Stimulated activated CD4-positive, alpha-beta T cell treated with anti-CD3 and anti-CD28 coated beads, Interleukin-12 subunit alpha, Interleukin-12 subunit beta, amount 100 ng/mL, for 48 hours (primary cell): ENCODE results near the gene ECT2L.

Source experiments
- DNase-seq, 3 donors: peaks; one replicate each; pipeline ENCODE4 v3.0.0-alpha.2; 2020; ENCODE audit warnings: low read depth in 2 of 3, low spot score in 1 of 3

ECT2L gene, protein sequence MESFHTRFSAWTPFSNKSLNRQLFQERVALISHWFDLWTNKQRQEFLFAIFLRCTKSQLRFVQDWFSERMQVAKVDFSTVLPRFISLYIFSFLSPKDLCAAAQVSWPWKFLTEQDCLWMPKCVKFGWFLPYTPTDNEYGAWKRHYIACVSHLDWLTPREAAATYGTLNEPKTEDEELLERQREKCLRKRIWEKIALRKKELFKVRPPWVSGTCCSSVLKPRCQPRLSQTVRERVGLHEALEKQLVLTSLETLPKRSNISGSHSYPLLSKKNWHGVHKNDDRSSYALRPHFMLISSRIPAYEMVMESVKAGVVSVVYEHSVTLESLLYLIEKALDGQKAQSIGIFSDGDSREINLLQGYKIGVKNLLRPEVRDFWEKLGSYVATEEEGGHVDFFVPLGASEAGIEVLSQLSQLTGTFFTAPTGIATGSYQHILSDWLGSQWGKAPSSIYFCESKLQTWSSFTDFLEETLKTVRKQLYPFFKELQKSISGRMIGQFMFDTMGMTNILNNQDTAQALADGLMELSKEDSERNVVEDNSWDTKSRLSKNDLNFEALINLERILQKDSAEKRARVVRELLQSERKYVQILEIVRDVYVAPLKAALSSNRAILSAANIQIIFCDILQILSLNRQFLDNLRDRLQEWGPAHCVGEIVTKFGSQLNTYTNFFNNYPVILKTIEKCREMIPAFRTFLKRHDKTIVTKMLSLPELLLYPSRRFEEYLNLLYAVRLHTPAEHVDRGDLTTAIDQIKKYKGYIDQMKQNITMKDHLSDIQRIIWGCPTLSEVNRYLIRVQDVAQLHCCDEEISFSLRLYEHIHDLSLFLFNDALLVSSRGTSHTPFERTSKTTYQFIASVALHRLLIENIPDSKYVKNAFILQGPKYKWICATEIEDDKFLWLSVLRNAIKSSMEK

DNA sequence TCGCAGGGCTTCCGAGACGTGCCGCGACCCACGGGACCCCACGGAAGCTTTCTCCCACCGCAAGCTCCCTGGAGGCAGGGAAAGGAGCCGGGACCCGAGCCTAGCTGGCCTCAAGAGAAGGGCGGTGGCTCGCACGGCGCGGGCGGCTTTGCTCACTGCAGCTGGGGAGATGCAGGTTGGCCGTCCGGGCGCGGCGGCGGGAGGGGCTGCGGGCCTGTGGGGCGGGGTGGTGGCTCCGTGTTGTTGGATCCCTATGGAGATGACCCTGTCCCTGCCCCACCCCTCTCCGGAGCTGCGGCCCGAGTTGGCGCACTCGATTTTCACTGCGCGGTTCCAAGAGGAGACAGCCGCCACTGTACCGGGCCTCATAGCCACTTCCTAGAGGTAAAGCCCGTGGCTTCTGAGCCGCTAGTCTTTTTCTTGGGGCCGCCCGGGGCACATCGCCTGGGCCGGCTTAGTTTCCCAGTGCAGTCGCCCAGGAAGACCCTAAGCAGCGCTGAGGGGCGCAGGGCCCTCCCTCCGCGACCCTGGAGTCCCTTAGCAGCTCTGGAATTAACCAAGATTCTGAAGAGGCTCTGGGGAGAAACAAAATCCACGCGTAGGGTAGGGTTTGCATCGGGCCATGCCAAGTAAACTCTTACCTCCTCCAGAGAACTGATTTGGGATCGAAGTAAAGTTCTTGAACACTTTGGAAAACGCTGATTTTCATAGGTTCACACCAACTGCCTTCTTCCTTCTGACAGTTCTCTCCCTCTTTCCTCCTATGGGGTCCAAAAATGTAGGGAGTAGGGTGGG, at the start of gene ECT2L:
ECT2L (plus strand) TSS at position 279 of the 795 bp plus-strand sequence. CDS start 17,188 bp downstream, outside the sequence.
- DNase-seq = no peak

DNA sequence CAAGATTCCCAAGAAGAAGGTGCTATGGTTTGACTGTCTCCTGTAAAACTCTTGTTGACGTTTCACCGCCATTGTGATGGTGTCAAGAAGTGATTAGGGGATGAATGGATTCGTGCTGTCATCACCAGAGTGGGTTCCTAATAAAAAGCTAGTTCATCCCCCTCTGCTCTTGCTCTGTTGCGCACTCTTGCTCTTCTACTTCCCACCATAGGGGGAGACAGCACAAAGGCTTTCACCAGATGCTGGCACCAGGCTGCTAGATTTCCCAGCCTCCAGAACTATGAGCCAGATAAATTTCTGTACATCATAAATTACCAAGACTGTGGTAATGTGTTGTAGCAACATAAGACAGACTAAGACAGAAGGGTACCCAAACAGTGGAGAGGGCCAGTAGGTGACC, 43.9 kb upstream of the ECT2L start:
- DNase-seq = no peak

DNA sequence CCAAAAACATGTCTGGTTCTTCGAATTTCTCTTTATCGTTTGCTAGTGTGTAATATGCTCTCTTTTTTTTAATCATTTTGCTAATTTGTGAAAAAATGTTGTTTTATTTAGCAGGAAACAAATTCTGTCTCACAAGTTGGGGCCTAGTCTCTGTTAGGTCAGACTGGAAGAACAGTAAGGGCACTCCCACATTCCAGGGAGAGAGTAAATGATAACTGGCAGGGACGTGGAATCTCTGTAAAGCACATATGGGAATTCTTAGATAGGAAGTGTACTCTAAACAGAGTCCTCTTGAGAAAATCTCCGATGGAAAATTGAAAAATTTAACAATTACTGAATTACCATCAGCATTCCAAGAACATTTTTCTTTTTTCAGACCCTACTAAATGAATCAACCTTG, 38.8 kb upstream of the ECT2L start:
- DNase-seq = no peak

DNA sequence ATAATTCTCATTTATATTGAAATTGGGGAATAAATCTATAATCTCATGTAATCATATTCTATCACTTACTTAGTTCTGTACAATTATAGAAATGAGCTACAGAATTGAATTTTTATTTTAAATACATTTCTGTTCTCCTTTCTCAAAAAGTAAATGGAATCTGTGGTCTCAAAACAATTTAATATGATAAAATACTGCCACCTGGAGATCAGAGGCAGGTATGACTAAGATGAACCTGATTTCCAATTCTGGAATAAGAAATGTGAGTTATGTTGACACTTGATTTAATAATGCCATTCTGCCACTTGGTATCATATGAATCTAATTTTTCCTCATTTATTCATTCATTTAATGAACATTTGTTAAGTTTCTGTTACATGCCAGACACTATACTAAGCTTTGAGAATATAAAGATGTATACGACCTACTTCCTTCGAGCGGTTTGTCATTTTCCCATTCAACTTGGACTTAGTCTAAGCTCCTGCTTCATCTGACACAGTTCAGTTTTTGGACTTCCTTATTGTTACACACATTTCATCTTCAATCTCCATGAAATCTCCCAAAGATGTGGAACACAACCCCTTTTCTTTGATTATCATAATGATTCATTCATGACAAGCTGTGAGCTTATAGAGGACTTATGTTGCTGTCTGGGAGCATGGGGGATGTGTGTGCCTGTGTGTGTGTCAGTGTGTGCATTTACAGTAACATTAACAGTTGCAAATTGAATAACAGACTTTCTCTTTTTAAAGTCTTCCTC, 29.8 kb upstream of the ECT2L start:
- no peak for DNase-seq

DNA sequence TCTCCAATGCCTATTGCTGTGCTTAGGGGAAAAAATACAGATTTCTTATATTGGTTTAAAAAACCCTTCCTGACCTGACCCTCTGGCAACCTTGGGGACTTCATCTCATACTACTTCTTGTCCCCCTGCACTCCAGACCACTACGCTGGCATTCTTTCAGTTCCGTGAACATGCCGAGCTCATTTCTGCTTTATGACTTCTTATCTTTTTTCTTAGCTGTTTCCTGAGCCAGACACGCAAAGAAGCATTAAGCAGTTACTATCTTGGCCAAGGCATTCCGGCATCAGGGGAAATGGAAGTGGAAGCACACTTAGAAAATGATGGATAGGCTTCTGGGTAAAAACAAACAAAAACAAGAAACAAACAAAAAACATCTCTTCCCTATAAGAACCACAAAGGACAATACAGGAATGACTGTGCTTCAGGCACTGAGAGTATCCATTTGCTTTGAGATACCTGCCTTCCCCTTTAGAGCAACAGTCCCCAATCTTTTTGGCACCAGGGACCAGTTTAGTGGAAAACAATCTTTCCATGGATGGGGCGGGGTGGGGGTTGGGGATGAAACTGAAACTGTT, 26.7 kb upstream of the ECT2L start:
- no peak for DNase-seq

DNA sequence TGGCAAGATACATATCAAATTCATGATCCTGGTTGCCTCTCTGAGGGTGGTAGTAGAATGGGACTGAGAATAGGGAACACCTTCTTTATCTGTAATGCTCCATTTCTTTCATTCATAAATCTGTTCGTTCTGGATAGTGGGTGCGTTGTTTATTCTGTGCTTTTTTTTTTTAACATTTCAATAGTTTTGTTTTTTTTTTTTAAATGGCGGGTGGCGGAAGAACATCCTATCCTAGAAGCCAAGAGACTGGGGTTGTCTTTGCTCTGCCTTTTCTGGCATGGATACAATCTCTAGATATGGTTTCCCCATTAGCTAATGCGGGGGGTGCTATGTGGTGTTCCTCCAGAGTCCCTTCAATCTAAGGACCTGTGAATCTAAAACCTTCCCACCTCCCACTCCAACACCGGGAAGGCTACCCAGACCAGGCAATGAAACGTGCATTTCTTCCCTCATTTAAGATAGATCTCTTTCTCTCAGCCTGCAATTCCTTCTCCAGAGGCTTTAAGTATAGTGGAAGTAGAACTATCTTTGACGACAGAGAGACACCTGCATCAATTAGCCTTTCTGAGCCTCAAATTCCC, 23.2 kb upstream of the ECT2L start:
- no peak for DNase-seq

DNA sequence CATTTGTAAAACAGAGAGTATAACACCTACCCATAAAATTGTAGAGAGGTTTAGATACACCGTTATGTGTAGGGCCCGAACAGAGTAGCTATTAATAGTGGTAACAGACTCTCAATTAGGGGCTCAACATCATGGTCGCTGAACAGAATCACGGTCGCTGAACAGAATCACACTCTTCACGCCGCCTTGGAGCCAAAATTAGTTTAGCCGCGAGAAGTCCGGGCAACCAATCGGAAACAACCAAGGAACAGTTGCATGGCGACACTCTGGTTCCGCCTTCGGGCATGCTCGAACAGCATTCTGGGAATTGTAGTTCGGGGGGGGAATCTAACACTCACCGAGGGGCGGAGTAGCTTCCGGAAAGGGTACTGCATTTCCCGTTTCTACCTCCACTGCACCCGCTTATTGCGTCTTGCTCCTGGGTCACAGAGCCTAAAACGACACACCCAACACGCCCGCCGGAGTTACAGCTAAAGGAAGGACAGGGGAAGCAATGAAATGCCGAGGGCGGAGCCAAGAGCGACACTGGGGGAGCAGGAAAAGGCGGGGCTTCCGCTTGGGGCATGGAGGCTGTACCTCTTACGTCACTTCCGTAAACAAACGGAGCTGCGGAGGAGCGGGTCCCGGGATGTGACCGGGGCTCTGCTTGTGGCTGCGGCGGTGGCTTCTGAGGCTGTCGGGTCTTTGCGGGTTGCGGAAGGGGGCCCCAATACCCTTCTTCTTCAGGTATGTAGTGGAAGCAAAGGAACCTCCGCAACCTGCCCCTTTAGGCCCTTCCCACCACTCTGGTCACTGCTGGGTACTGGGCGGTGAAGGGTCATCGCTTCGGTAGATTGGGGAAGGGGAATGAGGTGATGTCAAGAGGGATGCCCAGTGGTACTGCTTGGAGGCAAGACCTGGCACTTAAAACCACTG, 22.5 kb upstream of the ECT2L start, which contains the start of gene CCDC28A:
CCDC28A (plus strand) TSS at position 593 of the 915 bp plus-strand sequence. CDS start 2,352 bp downstream, outside the sequence.
- DNase-seq = peak; percentile 84 to 88 (median 87)

DNA sequence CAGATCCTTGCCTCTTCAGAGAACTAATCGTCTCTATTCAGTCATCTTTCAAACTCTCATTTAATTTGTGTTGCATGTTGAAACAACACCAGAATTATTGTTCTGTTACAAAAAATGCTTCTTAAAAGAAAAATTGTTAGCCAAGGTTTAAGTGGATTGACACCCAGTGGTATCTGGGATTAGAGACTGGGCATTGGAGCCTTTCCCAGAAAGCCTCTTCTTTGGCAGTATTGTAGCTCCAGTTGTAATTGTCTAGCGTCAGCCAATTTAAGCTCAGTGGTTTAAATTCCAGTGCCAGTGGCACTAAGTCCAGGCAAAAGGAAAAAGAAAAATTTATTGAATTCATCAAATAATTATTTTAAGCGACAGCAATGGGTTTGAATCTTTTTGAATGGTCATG, 21.5 kb upstream of the ECT2L start:
- no peak for DNase-seq

DNA sequence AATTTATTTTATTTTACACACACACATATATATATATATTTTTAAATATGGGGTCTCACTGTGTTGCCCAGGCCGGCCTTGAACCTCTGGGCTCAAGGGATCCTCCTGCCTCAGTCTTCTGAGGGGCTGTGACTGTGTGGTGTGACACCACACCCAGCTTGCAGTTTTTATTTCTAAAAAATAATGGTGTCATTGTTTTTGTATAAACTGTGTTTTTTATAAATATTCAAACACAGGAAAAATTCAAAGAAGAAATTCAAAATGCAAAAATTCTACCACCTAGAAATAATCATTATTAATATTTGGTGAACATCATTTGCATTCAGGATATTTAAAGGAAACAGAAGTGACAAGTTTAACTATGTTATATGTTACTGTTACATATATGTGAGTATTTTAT, 19.2 kb upstream of the ECT2L start:
- DNase-seq = no peak

DNA sequence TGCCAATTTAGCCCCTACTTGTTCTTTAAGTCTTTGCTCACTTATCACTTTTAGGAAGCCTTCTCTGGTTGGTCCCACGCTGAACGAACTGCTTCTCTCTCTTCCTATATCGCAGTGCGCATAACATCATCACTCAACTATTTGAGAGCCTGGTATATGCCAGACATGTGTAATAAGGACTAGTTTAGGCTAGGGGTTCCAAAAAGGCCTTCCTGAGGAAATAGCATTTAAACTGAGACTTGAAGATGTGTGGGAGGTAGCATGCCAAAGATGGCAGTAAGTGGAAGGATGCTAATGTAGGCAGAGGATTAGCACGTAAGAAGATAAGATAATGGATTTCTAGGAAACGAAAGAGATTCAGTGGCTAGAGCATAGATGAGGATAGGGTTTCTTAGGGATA, 17.6 kb upstream of the ECT2L start:
- DNase-seq = no peak

DNA sequence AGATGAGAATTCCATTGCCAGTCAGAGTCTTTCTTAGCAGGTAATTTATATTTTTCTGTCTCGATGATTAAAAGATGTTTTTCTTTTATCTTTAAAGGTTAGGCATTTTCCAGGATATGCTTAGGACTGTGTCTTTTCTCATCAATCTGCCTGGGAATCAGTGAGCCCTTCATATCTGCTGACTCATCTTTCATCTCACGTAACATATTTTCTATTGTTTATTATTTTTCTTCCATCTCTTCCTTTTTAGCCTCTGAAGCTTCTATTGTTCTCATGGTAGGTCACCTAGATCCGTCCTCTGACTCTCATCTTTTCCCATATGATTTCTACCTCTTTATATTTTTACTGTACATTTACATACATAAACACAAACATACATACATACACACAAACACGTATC, 13.6 kb upstream of the ECT2L start:
- no peak for DNase-seq

DNA sequence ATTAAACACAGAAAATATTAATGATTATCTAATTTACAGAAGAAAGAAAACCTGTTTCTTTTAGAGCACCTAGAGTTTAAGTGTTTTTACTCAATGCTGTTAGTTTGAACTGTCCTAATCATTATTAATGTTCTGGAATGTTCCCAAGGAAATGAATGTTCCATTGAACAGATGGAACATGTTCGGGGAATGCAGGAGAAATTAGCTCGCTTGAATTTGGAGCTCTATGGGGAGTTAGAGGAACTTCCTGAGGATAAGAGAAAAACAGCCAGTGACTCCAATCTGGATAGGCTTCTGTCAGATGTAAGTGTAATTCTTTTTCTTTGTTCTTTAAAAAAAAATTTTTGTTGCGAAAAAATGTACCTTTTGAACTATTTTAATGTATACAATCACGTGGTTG, 10.8 kb upstream of the ECT2L start:
- DNase-seq = no peak

DNA sequence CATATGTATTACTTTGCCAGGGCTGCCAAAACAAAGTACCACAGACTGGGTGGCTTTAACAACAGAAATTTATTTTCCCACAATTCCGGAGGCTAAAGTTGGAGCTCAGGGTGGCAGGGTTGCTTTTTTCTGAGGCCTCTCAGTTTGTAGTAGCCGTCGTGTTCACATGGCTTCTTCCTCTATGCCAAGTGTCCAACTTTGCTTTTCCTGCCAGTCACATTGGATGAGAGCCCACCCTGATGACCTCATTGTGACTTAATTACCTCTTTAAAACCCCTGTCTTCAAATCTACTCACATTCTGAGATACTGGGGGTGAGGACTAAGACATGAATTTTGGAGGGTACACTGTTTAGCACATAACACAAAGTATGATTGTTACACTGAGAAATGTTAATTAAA, 9.9 kb upstream of the ECT2L start:
- no peak for DNase-seq

DNA sequence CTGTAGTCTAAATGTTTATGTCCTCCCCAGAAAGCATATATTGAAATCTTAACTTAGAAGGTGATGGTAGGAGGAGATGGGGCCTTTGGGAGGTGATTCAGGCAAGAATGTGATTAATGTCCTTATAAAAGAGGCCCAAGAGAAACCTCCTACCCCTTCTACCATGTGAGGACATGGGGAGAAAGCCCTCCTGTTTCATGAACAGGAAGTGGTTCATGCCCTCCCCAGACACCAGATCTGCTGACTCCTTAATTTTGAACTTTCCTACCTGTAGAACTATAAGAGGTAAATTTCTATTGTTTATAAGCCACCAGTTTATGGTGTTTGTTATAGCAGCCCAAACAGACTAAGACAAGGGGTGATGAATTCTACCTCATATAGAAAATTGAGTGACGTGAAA, 8.7 kb upstream of the ECT2L start:
- DNase-seq = no peak

DNA sequence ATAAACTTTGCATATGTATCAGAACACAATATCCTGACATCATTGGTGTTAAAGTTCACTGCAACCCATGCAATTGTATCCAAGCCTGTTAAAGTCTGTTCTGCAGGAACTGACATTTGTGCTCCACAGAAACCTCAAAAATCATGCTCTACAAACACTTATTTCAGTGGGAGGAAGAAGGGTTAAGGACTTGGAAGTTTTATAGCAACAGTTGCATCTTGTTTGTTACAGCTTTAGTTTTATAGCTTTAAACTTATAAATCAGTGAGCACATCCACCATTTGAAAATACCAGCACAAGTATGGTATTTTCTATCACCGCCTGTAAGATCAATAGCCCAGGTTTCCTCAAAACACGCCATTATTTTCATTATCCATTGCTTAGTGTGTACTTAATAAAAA, 884 bp downstream of the ECT2L start:
- no peak for DNase-seq

DNA sequence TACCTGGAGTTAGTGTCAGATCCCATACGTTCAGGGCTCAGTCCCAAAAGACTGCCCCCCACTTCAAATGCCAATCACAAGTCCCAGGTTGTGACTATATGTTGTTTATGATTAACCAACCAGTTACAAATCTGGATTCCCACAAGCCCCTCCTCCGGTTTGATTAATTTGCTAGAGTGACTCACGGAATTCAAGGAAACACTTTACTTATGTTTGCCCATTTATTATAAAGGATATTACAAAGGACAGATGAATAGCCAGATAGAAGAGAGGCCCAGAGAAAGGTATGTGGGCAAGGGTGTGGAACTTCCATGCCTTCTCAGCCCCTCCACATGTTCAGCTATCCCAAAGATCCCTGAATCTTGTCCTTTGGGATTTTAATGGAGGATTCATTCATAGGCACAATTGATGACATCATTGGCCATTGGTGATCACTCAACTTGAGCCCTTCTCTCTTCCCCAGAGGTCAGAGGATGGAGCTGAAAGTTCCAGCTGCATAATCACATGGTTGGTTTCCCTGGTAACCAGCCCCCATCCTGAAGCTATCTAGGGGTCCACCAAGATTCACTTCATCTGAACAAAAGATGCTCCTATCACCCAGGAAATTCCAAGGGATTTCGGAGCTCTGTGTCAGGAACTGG, 2.0 kb downstream of the ECT2L start:
- no peak for DNase-seq

DNA sequence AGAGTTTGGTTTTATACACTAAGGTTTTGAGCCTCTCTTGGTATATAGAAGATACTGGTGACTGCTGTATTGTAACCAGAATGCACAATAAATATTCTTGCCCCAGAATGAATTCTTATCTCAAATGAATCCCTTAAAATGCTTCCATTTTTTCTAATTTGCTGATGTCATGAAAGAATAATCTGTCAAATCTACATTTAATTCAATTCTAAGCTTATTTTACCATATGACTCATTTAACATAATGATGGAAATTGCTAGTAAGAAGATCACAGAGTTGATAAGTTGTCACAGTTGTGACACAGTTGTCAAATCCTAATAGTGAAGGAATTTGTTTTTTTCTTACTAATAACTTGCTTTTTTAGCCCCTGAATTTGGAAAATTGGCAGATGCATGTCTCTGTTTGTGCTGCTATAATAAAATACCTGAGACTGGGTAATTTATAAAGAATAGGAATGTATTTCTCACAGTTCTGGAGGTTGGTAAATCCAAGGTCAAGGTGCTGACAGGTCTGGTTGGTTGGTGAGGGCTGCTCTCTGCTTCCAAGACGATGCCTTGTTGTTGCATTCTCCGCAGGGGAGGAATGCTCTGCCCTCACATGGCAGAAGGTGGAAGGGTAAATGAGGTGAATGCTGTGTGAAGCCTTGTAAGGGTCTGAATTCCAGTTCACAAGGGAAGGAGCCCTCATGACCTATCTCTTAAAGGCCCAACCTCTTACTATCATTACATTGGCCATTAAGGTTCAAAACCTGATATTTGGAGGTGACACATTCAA, 4.7 kb downstream of the ECT2L start:
- no peak for DNase-seq

DNA sequence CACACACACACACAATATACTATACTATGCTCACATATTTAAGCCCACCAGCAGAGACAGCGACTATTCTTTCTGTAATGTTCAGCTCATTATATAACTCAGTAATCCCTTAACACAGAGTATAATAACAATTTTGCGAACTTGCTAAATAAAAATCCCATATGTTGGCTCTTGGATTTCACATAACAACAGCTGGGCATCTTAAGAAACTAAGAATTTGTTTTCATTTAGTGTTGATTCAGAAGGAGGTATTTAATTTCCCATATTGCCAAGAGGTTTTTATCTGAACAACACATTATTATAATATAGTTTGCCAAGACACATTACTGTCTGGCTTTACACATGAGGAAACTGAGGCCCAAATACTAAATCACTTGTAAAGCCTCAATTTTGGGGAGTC, 7.4 kb downstream of the ECT2L start:
- DNase-seq = no peak
